H1 (cell line): ENCODE data around the gene LPIN2. TPM values are rescaled to one million over a fixed set of nuclear protein-coding genes. Genes with fewer than 3 reads are reported as not detected.

ENCODE experiments used
- CTCF ChIA-PET: fragments of 300-600 bp; sonication (Branson Sonifier 250); formaldehyde crosslinking; loops from one replicate; lab custom pipeline; 2021; ENCODE audit not compliant: partially characterized antibody; lab: Charles Lee
- POLR2A ChIA-PET: fragments of 300-600 bp; sonication (Branson Sonifier 250); formaldehyde crosslinking; loops from one replicate; lab custom pipeline; 2021; ENCODE audit warnings: inconsistent platforms; ENCODE audit not compliant: partially characterized antibody; lab: Charles Lee
- DNase-seq, 2 experiments: peaks; one replicate each; pipeline versions ENCODE4 v3.0.0 to v3.0.0-alpha.2; 2010 to 2022; ENCODE audit warnings: low spot score in 2 of 2, low read depth in 1 of 2, mixed read lengths in 1 of 2
- FAIRE-seq: peaks from 2 replicates; lab custom pipeline; 2011; peaks lifted over from hg19 to GRCh38; lab: Jason Lieb, UNC
- H2AFZ ChIP-seq: 2 replicates; pipeline ENCODE4 v1.8.1; 2012; ENCODE audit warnings: low read length, inconsistent platforms
- H2AK5ac ChIP-seq: 2 replicates; pipeline ENCODE4 v1.6.1; 2013; ENCODE audit warnings: low read depth, low read length
- H2BK120ac ChIP-seq: replicated peaks from 2 replicates; pipeline ENCODE3; 2013; ENCODE audit warnings: low read depth, low read length, inconsistent platforms
- H2BK12ac ChIP-seq: 2 replicates; pipeline ENCODE4 v1.6.1; 2013; ENCODE audit warnings: low read depth, low read length
- H2BK15ac ChIP-seq: 2 replicates; pipeline ENCODE4 v1.6.1; 2013; ENCODE audit warnings: low read length
- H2BK20ac ChIP-seq: 2 replicates; pipeline ENCODE4 v1.6.1; 2013; ENCODE audit warnings: low read length
- H2BK5ac ChIP-seq: 2 replicates; pipeline ENCODE4 v1.6.1; 2013; ENCODE audit warnings: low read depth, low read length
- H3K14ac ChIP-seq: 2 replicates; pipeline ENCODE4 v1.6.1; 2013; ENCODE audit warnings: inconsistent platforms; ENCODE audit not compliant: insufficient read length
- H3K18ac ChIP-seq: 2 replicates; pipeline ENCODE4 v1.6.1; 2013; ENCODE audit warnings: low read length; ENCODE audit errors: extremely low read depth
- H3K23ac ChIP-seq: 2 replicates; pipeline ENCODE4 v1.6.1; 2013; ENCODE audit warnings: inconsistent platforms; ENCODE audit not compliant: insufficient read length
- H3K23me2 ChIP-seq: 2 replicates; pipeline ENCODE4 v1.6.1; 2013; ENCODE audit warnings: low read depth, low read length
- H3K27ac ChIP-seq: 2 replicates; pipeline ENCODE4 v1.6.1; 2011; ENCODE audit warnings: low read depth, low read length, inconsistent platforms
- H3K27me3 ChIP-seq, 4 experiments: replicated peaks in 1 of 4; 1 replicate in 1 of 4; 2 replicates in 3 of 4; pipeline versions ENCODE4 v1.6.1 to v1.8.1; 2011 to 2013; ENCODE audit warnings: low read length in 3 of 4, mild to moderate bottlenecking in 3 of 4, inconsistent platforms in 2 of 4, mixed read lengths in 2 of 4, moderate library complexity in 1 of 4; ENCODE audit not compliant: control insufficient read depth in 3 of 4, insufficient read depth in 3 of 4; ENCODE audit errors: extremely low read depth in 1 of 4
- H3K36me3 ChIP-seq, 4 experiments: 2 replicates each; pipeline versions ENCODE4 v1.6.1 to v1.8.1; 2011 to 2013; ENCODE audit warnings: mild to moderate bottlenecking in 4 of 4, low read length in 3 of 4, moderate library complexity in 2 of 4, control low read depth in 1 of 4, inconsistent platforms in 1 of 4; ENCODE audit not compliant: insufficient read depth in 4 of 4, control insufficient read depth in 2 of 4
- H3K4ac ChIP-seq: replicated peaks from 2 replicates; pipeline ENCODE3; 2013; ENCODE audit warnings: low read length, low read depth, mixed read lengths, inconsistent platforms; ENCODE audit not compliant: insufficient read length
- H3K4me1 ChIP-seq, 4 experiments: replicated peaks in 1 of 4; 1 replicate in 1 of 4; 2 replicates in 3 of 4; pipeline versions ENCODE4 v1.6.1 to v1.8.1; 2011 to 2013; ENCODE audit warnings: low read length in 3 of 4, inconsistent platforms in 2 of 4, mixed read lengths in 1 of 4; ENCODE audit not compliant: insufficient read depth in 4 of 4, control insufficient read depth in 3 of 4
- H3K4me2 ChIP-seq, 2 experiments: 2 replicates each; pipeline versions ENCODE4 v1.6.1 to v1.8.1; 2011 to 2013; ENCODE audit warnings: low read depth in 2 of 2, low read length in 2 of 2, control low read depth in 1 of 2, inconsistent platforms in 1 of 2, mild to moderate bottlenecking in 1 of 2; ENCODE audit not compliant: insufficient read depth in 1 of 2
- H3K4me3 ChIP-seq, 4 experiments: fragments of 200-600, 300-600 bp in 1 of 4; sonication (generic), shearing (Covaris generic), sonication (Bioruptor Twin) in 1 of 4; 2 replicates each; pipeline versions ENCODE4 v1.5.1 to v1.8.1; 2011 to 2016; ENCODE audit warnings: low read length in 4 of 4, low read depth in 3 of 4, control low read depth in 2 of 4, inconsistent platforms in 2 of 4, mild to moderate bottlenecking in 2 of 4, mixed read lengths in 1 of 4, moderate library complexity in 1 of 4; ENCODE audit not compliant: insufficient read depth in 2 of 4; ENCODE audit errors: extremely low read depth in 1 of 4
- H3K56ac ChIP-seq: replicated peaks from 2 replicates; pipeline ENCODE3; 2013; ENCODE audit warnings: low read depth, mild to moderate bottlenecking, mixed read lengths, low read length, inconsistent platforms; ENCODE audit not compliant: insufficient read length
- H3K79me1 ChIP-seq: 2 replicates; pipeline ENCODE4 v1.6.1; 2013; ENCODE audit warnings: low read depth, low read length, control low read depth
- H3K79me2 ChIP-seq, 2 experiments: 2 replicates each; pipeline versions ENCODE4 v1.6.1 to v1.8.1; 2012 to 2013; ENCODE audit warnings: low read length in 2 of 2, mild to moderate bottlenecking in 2 of 2, inconsistent platforms in 1 of 2; ENCODE audit not compliant: insufficient read depth in 2 of 2, control insufficient read depth in 1 of 2
- H3K9ac ChIP-seq, 4 experiments: replicated peaks in 1 of 4; 1 replicate in 1 of 4; 2 replicates in 3 of 4; pipeline versions ENCODE4 v1.6.1 to v1.8.1; 2011 to 2013; ENCODE audit warnings: low read depth in 3 of 4, low read length in 3 of 4, control low read depth in 2 of 4, mild to moderate bottlenecking in 2 of 4, moderate library complexity in 2 of 4, inconsistent platforms in 1 of 4; ENCODE audit errors: extremely low read depth in 1 of 4
- H3K9me3 ChIP-seq, 2 experiments: 2 replicates each; pipeline versions ENCODE4 v1.6.1 to v1.8.1; 2012 to 2013; ENCODE audit warnings: mild to moderate bottlenecking in 2 of 2, moderate library complexity in 2 of 2, control low read depth in 1 of 2, inconsistent platforms in 1 of 2, low read depth in 1 of 2, low read length in 1 of 2, mixed read lengths in 1 of 2; ENCODE audit not compliant: insufficient read depth in 2 of 2
- H4K20me1 ChIP-seq, 2 experiments: replicated peaks in 1 of 2; 2 replicates each; pipeline versions ENCODE3 to v1.8.1; 2011 to 2013; ENCODE audit warnings: inconsistent platforms in 2 of 2, low read length in 2 of 2, mild to moderate bottlenecking in 1 of 2; ENCODE audit not compliant: insufficient read depth in 2 of 2, control insufficient read depth in 1 of 2
- H4K5ac ChIP-seq: 2 replicates; pipeline ENCODE4 v1.6.1; 2013; ENCODE audit warnings: low read length, low read depth, mixed read lengths, inconsistent platforms; ENCODE audit not compliant: insufficient read length
- H4K8ac ChIP-seq: 2 replicates; pipeline ENCODE4 v1.8.0; 2013; ENCODE audit warnings: mild to moderate bottlenecking, moderate library complexity, low read length, inconsistent platforms; ENCODE audit not compliant: insufficient read depth; ENCODE audit errors: extremely low read depth
- H4K91ac ChIP-seq: replicated peaks from 2 replicates; pipeline ENCODE3; 2013; ENCODE audit warnings: low read length, mixed read lengths, inconsistent platforms; ENCODE audit not compliant: insufficient read length
- CTBP2 ChIP-seq: IDR thresholded peaks from 2 replicates; pipeline ENCODE4 v1.7.0; 2011; ENCODE audit warnings: borderline replicate concordance, mild to moderate bottlenecking, moderate library complexity, mixed read lengths, low read length; ENCODE audit not compliant: insufficient read depth, insufficient read length
- TBP ChIP-seq: IDR thresholded peaks from 2 replicates; pipeline ENCODE4 v1.6.1; 2011; ENCODE audit warnings: low read depth, low read length, improper control_type of control experiment
- YY1 ChIP-seq: IDR thresholded peaks from 2 replicates; pipeline ENCODE4 v1.6.1; 2011; ENCODE audit warnings: low read depth, mild to moderate bottlenecking, low read length
- WGBS, 2 experiments: shearing (Covaris generic) in 1 of 2; methylation state at CpG; one replicate each; pipeline versions ENCODE4 v1.1.6 to v1.1.7; 2013 to 2015; ENCODE audit warnings: low lambda C conversion rate in 2 of 2, mixed read lengths in 2 of 2, inconsistent platforms in 1 of 2, low coverage in 1 of 2, missing lambda C conversion rate in 1 of 2; ENCODE audit not compliant: insufficient replicate concordance in 2 of 2, insufficient coverage in 1 of 2, insufficient read length in 1 of 2; ENCODE audit errors: extremely low coverage in 1 of 2, missing lambda C conversion rate in 1 of 2; 5-methylcytosine and 5-hydroxymethylcytosine counted together
- polyA plus RNA-seq, 7 experiments: library from polyadenylated mRNA; depleted of rRNA in 3 of 7; stranded (reverse) in 5 of 7; unstranded in 2 of 7; fragments of >200 nt in 5 of 7; fragments of 200-250 nt in 2 of 7; gene quantifications; 1 replicate in 5 of 7; 2 replicates in 1 of 7; 4 replicates in 1 of 7; pipeline versions ENCODE4 v1.2.1 to v1.2.3, GENCODE V29; 2011 to 2013; ENCODE audit warnings: missing spikeins in 2 of 7, mixed read lengths in 2 of 7
- total RNA-seq: library from RNA; stranded (reverse); fragmentation: NEBNext Ultra II Directional; extraction: Animal tissue kit (Norgen Biotek cat#: 25700); gene quantifications from 2 replicates; pipeline ENCODE4 v1.2.1, GENCODE V29; 2021

Gene LPIN2
- total and polyA plus RNA-seq, 2 of the 8 experiments (the other 6 are each of a cell fraction or from before 2014, with no cell fraction given): 7.4 to 14.2 TPM

- Histone ChIP-seq H3K4me2 (no peak overlapping the region), H3K9me3 (0 out of 4 replicates have a peak, but pooled peaks cover 0 to 4% of the 10 kb centered on the region in 2 experiments), H4K91ac (no peak overlapping the region), H4K8ac (no peak overlapping the region), H3K56ac (no peak overlapping the region), H3K27ac (no peak overlapping the region), H3K79me2 (no peaks in the 10 kb centered on the region), H4K5ac (no peak overlapping the region), H2AFZ (no peak overlapping the region), H3K4ac (no peak overlapping the region), H3K9ac (no peak overlapping the region), H3K27me3 (no peaks in the 10 kb centered on the region), H2BK5ac (no peak overlapping the region), H3K14ac (no peak overlapping the region), H3K79me1 (no peaks in the 10 kb centered on the region), H4K20me1 (no peaks in the 10 kb centered on the region), H2BK15ac (no peak overlapping the region), H3K23me2 (no peaks in the 10 kb centered on the region), H2BK120ac (no peak overlapping the region), H3K23ac (no peak overlapping the region), H2BK20ac (no peak overlapping the region), H2AK5ac (peak overlapping the region; percentile 82; the same call in 1 of the 2 replicates), H2BK12ac (no peak overlapping the region), H3K4me1 (no peaks in the 10 kb centered on the region), H3K18ac (no peak overlapping the region), H3K36me3 (no peaks in the 10 kb centered on the region), H3K4me3 (no peak overlapping the region)
- ChIA-PET CTCF (interaction anchor here (0.6 to 1.3 kb wide), 2 partner anchors 9 to 136 kb away, joined by 3 to 4 read pairs; no protein-coding TSS in a partner anchor), POLR2A (interaction anchor here (0.7 kb wide), 1 partner anchor 162 kb away, joined by 3 read pairs; no protein-coding TSS in a partner anchor)
- DNase-seq (no peak), FAIRE-seq (no peak)
- TF ChIP-seq YY1 (no peak), CTBP2 (no peak), TBP (no peak)
- 91 to 100% methylated on average over 3 to 6 of the region's 6 CpGs for whole genome bisulfite sequencing, 2 experiments
Measured at GRCh38 chr18:3054214-3054613, 41.3 kb upstream of the LPIN2 start.
